ENCODE results near the gene ZBTB34.

ZBTB34 gene

GRCh38 chr9:126860757-126861466, 473 bp downstream of the ZBTB34 start:
- DNase-seq (ENCODE audit: extremely low read depth, low read depth): no peak
- H3K4me3 ChIP-seq (replicated peaks; ENCODE audit: low read depth, low read length): peak overlapping the region; percentile 82
- no peak for TF ChIP-seq CTCF (IDR thresholded peaks at IDR 0.05; ENCODE audit: low read depth, low read length, missing control alignments)

- H3K4me3 ChIP-seq (replicated peaks; ENCODE audit: low read depth, low read length): peak overlapping the region; percentile 82
- no peak for TF ChIP-seq CTCF (IDR thresholded peaks at IDR 0.05; ENCODE audit: low read depth, low read length, missing control alignments)
- DNase-seq (ENCODE audit: extremely low read depth, low read depth): no peak
Observed at GRCh38 chr9:126861707-126862103, 1.3 kb downstream of the ZBTB34 start.

GRCh38 chr9:126862104-126862761, 1.8 kb downstream of the ZBTB34 start:
- no peak for DNase-seq (ENCODE audit: extremely low read depth, low read depth)
- TF ChIP-seq CTCF (IDR thresholded peaks at IDR 0.05; ENCODE audit: low read depth, low read length, missing control alignments): no peak
- peak overlapping the region; percentile 82 for H3K4me3 ChIP-seq (replicated peaks; ENCODE audit: low read depth, low read length)

GRCh38 chr9:126864771-126865170, 4.3 kb downstream of the ZBTB34 start:
- no peak for TF ChIP-seq CTCF (IDR thresholded peaks at IDR 0.05; ENCODE audit: low read depth, low read length, missing control alignments)
- DNase-seq (ENCODE audit: extremely low read depth, low read depth): no peak
- no peak overlapping the region for H3K4me3 ChIP-seq (replicated peaks; ENCODE audit: low read depth, low read length)

- no peak overlapping the region for H3K4me3 ChIP-seq (replicated peaks; ENCODE audit: low read depth, low read length)
- no peak for DNase-seq (ENCODE audit: extremely low read depth, low read depth)
- TF ChIP-seq CTCF (IDR thresholded peaks at IDR 0.05; ENCODE audit: low read depth, low read length, missing control alignments): no peak
Observed at GRCh38 chr9:126869368-126869767, 8.9 kb downstream of the ZBTB34 start.

GRCh38 chr9:126872516-126872915, 12.1 kb downstream of the ZBTB34 start:
- no peak for DNase-seq (ENCODE audit: extremely low read depth, low read depth)
- no peak for TF ChIP-seq CTCF (IDR thresholded peaks at IDR 0.05; ENCODE audit: low read depth, low read length, missing control alignments)
- H3K4me3 ChIP-seq (replicated peaks; ENCODE audit: low read depth, low read length): no peak overlapping the region

All from HFF-Myc (cell line).